GM18498 (cell line): Measurements from ENCODE around the gene RAB31.

Experiments
- ATAC-seq: cut with Tn5 transposase; IDR thresholded peaks from one replicate; pipeline ENCODE4 v1.9.1; 2021; ENCODE audit warnings: mild to moderate bottlenecking, moderate library complexity; ENCODE audit not compliant: unreplicated experiment

The RAB31 gene

DNA sequence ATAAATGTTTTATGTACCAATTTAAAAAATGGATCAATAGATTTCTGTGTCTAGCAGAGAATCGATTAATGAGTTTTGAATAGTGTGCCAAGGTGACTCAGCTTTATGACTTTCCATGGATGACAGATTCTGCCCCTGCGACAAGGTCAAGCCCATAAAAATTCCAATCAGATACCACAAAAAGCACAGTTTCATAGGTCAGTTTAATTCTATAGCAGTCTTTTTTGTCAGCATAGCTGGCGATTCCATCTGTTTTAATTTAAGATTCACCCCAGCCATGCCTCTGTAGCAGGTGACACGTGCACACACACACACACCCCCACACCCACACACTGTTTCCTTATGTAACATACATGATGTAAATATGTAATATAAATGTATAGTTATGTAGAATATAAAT lies 28.9 kb downstream of the RAB31 start:
- no peak for ATAC-seq

GRCh38 chr18:9737472-9738121 lies 29.5 kb downstream of the RAB31 start:
- no peak for ATAC-seq

DNA sequence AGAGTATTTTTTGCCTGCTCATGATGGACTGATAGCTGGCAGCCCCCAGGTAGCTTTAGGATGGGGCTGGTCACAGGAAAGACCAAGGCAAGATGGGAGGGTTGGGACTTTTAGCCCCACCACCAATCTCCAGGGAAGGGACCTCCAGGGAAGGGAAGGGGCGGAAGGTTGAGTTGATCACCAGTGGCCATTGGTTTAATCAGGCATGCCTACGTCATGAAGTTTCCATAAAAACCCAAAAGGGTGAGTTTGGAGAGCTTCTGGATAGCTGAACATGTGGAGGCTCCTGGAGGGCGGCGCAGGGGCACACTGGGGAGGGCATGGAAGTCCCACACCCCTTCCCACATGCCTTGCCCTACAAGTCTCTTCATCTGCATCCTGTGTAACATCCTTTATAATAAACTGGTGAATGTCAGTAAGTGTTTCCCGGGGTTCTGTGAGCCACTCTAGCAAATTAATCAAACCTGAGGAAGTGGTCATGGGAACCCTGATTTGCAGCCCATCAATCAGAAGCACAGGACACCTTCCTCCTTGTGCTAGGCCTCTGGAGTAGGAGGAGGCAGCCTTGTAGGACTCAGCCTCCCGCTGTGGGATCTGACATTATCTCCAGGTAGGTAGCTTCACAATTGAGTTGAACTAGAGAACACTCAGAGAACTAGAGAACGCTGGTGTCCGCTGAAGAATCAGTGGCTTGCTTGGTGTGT lies 30.3 kb downstream of the RAB31 start:
- ATAC-seq, result no peak

DNA sequence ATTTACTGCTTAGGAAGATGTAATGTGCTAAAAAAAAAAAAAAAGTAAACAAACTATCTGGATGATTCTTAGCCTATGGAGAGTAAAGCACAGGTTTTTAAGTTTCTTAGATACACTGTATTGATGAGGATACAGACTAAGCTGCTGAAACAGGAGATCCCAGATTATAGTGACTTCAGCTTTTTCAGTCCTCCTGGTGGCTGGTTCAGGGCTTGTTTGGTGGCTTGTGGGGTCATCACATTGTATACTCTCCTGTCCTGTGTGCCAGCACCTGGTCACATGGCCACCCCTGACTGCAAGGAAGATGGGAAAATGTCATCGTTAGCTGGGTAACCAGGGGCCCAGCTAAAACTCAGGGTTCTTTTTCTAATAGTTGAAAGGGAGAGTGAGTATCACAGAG lies 31.4 kb downstream of the RAB31 start:
- no peak for ATAC-seq

DNA sequence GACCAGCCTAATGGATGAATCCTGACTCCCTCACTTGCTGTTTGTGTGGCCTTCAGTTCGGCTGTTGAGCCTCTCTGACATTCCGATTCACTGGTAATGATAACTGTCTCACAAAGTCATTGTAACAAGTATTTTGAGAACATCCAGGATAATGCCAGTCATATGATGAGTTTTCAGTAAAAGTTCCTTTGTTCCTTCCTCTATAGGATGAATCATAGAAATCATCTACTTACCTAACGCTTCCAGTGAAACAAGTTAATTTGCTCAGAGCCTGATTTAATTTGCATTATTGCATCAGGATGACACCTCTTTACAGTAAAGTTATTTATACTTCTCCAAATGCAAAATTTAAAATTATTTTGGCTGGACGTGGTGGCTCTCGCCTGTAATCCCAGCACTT lies 32.0 kb downstream of the RAB31 start:
- ATAC-seq, result no peak

- ATAC-seq, result no peak
Observed at GRCh38 chr18:9741406-9741792, 33.3 kb downstream of the RAB31 start.

DNA sequence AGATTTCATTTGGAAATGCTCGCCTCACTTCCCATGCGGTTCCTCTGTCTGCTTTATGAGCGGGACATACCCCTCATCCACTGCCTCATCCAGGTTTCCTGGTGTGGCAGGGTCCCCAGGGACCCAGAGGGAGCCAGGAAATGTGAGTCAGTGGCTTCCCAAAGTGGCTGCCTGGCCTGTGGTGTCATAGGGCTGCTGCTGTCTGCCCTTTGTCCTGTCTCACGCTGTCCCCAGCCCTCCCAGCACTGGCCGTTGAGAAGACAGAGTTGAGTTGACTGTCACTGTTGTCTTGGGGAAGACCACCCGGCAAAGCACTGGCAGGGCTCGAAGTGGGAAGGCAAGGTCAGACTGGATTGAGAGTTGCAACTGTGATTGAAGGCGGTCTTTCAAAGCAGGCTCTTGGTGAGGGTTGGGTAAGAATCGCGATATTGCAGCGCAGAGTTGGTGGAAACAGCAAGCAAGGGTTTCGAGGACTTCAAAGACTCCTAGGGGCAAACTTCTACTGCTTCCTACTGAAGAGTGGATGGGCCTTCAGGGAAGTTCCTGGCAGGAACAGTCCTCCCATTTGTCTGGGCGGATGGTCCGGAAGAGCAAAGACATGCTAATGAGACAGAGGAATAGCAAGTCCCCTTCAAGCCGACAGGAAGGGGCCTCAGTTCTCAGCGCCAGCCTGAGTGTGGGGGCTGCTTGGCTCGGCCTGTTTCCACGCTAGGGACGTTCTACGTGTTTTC lies 33.9 kb downstream of the RAB31 start:
- ATAC-seq, result no peak

GRCh38 chr18:9742524-9743131 lies 34.5 kb downstream of the RAB31 start:
- no peak for ATAC-seq

GRCh38 chr18:9743200-9744016 lies 35.3 kb downstream of the RAB31 start:
- no peak for ATAC-seq

GRCh38 chr18:9746958-9747357 lies 38.9 kb downstream of the RAB31 start:
- ATAC-seq, result no peak

DNA sequence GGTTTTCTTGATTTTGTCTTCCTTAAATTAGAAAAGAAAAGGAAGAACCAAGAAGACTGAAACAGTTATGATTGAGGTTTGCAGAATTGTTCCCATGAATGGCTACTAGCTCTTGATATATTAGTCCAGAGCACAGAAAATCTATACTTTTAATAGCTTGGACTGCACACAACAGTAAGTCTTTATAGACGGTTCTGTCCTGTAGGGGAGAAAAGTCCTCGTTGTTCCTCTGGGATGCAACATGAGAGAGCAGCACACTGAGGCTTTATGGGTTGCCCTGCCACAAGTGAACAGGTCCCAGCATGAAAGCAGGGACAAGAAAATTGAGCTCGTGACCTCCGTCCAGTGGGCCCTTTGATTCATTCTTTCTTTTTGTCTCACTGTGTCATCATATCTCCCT lies 41.5 kb downstream of the RAB31 start:
- ATAC-seq, result no peak

- no peak for ATAC-seq
Observed at GRCh38 chr18:9750112-9750511, 42.0 kb downstream of the RAB31 start.

DNA sequence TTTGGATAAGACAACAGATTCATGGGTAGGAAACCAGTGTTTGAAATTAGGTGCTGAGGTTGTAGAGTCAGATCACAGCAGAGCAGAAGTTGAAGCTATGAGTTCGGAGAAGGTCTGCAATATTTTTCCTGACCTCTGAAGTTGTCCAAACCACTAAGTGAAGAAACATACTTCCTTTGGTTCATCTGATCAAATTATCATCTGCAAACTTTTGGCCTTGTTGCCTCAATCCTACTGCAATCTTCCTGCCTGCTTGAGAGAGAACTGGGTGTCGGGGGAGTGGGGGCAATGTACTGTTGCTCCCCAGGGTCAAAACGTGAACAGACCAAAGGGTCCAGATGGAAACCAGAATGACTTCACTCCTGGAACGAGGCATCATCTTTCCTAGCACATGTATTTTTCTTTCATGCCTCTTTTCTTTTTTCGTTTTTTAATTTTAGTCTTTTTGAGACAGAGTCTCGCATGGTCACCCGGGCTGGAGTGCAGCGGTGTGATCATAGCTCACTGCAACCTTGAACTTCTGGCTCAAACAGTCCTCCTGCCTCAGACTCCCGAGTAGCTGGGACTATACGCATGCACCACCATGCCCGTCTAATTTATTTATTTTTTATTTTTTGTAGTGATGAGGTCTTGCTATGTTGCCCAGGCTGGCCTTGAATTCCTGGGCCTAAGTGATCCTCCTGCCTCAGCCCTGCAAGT lies 42.7 kb downstream of the RAB31 start:
- ATAC-seq, result no peak

DNA sequence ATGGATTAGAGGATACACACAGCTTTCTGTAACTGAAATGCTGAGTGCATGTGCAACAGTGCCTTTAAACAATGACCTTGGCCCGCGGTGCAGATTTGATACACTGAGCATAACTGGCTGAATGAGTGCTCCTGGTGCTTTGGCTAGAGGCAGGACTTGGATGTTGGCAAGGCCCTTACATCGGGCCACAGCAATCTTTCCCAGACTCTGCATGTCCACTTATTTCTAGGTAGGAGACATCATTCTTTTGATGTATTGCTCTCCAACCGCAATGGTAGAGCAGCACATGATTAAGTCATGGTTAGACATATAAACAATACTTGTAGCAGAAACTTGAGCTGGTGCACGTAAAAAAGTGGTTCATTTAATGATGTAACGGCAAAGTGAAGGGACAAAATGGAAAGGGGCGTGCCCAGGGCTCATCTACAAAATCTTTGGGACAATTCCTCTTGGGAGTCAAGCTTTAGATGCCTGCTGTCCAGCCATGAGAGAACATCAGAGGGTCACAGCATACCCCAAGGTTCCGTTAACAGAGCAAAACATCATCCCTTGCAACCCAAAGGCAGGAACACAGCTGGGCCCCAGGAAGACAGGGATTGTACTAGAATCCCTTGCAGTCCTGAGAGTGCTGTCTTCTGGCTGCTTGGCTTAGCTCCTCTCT lies 43.4 kb downstream of the RAB31 start:
- no peak for ATAC-seq

GRCh38 chr18:9753846-9754245 lies 45.7 kb downstream of the RAB31 start:
- no peak for ATAC-seq

GRCh38 chr18:9755110-9755509 lies 47.0 kb downstream of the RAB31 start:
- no peak for ATAC-seq

DNA sequence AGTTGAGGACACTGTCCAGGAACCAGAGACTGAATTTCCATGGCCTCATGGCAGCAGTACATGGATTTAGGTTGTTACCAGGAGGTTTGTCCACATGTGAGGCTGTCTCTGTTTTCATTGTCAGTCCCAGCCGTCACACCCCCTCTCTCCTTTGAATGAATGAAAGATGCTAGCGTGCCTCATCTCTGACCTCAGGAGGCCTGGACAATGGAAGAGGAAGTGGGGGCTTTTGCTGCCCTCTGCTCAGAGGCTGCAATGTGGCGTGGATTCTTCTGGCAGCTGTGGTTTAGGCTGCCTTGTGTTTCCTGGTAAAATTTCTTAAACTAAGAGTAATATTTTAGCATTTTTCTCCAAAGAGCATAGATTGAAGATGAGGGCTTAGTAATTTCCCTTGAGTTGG lies 47.5 kb downstream of the RAB31 start:
- no peak for ATAC-seq

DNA sequence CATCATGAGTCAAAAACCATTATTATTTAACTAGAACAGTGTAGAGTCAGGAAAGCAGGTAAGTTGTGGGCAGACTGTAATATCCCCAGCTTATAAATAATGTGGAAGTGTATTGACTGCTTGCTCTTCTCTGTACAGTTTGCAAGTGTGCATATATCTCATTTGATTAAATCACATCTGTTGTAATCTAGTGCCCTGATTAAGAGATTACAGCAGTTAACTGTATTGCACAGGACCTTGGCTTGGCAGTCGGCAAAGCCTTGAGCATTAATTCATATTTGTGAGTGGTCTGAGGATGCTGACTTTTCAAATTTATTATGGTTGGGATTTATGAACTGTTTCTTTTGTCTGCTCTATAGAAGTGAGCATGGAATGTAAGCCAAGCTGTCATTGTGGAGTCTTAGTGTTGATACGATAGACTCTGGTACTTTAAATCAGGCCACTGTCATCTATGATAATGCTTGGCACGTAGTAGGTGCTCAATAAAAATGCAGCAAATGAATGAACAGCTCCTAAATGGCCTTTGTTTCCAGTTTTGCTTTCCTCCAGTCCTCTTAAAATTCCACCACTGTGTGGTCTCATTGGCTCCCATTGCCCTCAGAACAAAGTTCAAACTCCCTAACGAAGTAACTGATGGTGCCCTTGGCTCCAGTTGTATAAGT lies 48.3 kb downstream of the RAB31 start:
- no peak for ATAC-seq

DNA sequence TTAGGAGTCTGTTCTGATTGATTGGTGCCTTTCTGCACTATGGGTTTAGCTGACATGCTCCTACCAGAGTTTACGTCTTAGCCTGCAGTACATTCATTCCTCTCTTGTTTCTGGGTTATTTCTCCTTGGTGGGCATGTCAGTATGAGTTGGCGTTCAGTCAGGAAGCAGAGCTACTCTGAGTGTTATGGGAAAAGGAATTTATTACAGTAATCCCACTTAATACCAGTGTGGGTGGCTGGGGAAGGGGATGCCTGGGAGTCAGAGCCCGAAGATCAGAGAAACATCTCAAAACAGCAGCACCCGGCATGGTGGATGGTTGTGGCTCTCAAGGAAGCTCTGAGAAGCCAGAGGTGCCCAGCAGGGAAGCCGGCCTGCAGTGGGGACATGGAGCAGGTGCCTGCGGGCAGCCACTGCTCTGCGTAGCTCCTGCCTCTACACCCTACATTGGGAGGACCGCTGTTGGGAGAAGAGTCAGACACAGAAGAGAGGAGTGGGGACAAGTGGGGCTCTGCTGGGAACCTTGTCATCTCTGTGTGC lies 48.9 kb downstream of the RAB31 start:
- ATAC-seq, result no peak
